OCI-LY7 (cell line): Measurements from ENCODE around the gene ARHGAP4. TPM values are rescaled to one million over a fixed set of nuclear protein-coding genes. Genes with fewer than 3 reads are reported as not detected.

Experiments used
- BruUV-seq: library from RNA; stranded (reverse); fragments of 400-500 nt; replicated peaks from 2 replicates; lab custom pipeline; 2021; lab: Mats Ljungman, UMichigan
- CTCF ChIA-PET: fragments of 300-600 bp; sonication (Branson Sonifier 250); formaldehyde crosslinking; loops from one replicate; lab custom pipeline; 2022; ENCODE audit warnings: antibody characterized with exemption; ENCODE audit not compliant: unreplicated experiment; lab: Charles Lee
- POLR2A ChIA-PET: fragments of 300-600 bp; sonication (Branson Sonifier 250); formaldehyde crosslinking; loops from one replicate; lab custom pipeline; 2022; ENCODE audit warnings: antibody characterized with exemption; lab: Charles Lee
- DNase-seq: peaks from one replicate; pipeline ENCODE4 v3.0.0-alpha.2; 2015; ENCODE audit warnings: low spot score
- H2AFZ ChIP-seq: fragments of 200-600 bp; sonication (generic), shearing (Covaris generic); 2 replicates; pipeline ENCODE4 v1.6.1; 2014; ENCODE audit warnings: mild to moderate bottlenecking, antibody characterized with exemption, low read length, moderate library complexity
- H3K27ac ChIP-seq: fragments of 200-600 bp; sonication (generic); 2 replicates; pipeline ENCODE4 v1.5.1; 2014; ENCODE audit warnings: mixed run types, low read depth, mild to moderate bottlenecking, moderate library complexity, low read length, inconsistent platforms; ENCODE audit not compliant: poor library complexity, severe bottlenecking
- H3K36me3 ChIP-seq: fragments of 200-600 bp; sonication (generic); 2 replicates; pipeline ENCODE4 v1.6.1; 2014; ENCODE audit warnings: mild to moderate bottlenecking, antibody characterized with exemption, low read length, moderate library complexity, mixed read lengths; ENCODE audit not compliant: insufficient read depth
- H3K4me1 ChIP-seq: fragments of 200-600 bp; sonication (generic); 2 replicates; pipeline ENCODE4 v1.5.1; 2014; ENCODE audit warnings: mild to moderate bottlenecking, low read length; ENCODE audit not compliant: insufficient read depth, poor library complexity, severe bottlenecking
- H3K4me2 ChIP-seq: fragments of 200-600 bp; sonication (generic); 2 replicates; pipeline ENCODE4 v1.6.1; 2014; ENCODE audit warnings: mild to moderate bottlenecking, low read length
- H3K4me3 ChIP-seq: fragments of 200-600 bp; sonication (generic); 2 replicates; pipeline ENCODE4 v1.5.1; 2014; ENCODE audit warnings: mild to moderate bottlenecking, low read depth, low read length; ENCODE audit not compliant: poor library complexity, severe bottlenecking
- H3K79me2 ChIP-seq: fragments of 200-600 bp; sonication (generic); 2 replicates; pipeline ENCODE4 v1.6.1; 2016; ENCODE audit warnings: low read depth, mild to moderate bottlenecking, low read length, moderate library complexity, mixed read lengths; ENCODE audit not compliant: insufficient read depth
- H3K9me2 ChIP-seq: fragments of 200-600 bp; sonication (generic); 2 replicates; pipeline ENCODE4 v1.6.1; 2016; ENCODE audit warnings: mild to moderate bottlenecking, low read length, mixed read lengths; ENCODE audit not compliant: insufficient read depth
- H3K9me3 ChIP-seq: fragments of 200-600 bp; sonication (generic); 2 replicates; pipeline ENCODE4 v1.6.1; 2014; ENCODE audit warnings: mild to moderate bottlenecking, mixed run types, low read length, mixed read lengths
- H4K20me1 ChIP-seq: fragments of 200-600 bp; sonication (generic); 2 replicates; pipeline ENCODE4 v1.6.1; 2014; ENCODE audit warnings: mild to moderate bottlenecking, antibody characterized with exemption, low read length, moderate library complexity, mixed read lengths; ENCODE audit not compliant: insufficient read depth
- EZH2phosphoT487 ChIP-seq: fragments of 200-600 bp; sonication (generic); IDR thresholded peaks from 2 replicates; pipeline ENCODE4 v1.6.1; 2018; ENCODE audit warnings: low read depth, borderline replicate concordance, mild to moderate bottlenecking, mixed run types, antibody characterized with exemption, low read length, moderate library complexity, mixed read lengths
- intact Hi-C: fragments of 100-400 bp; cut with micrococcal nuclease; formaldehyde crosslinking; loops from one replicate; pipeline ENCODE4 v1.10.0; 2022; ENCODE audit not compliant: unreplicated experiment
- total RNA-seq, 2 experiments: library from RNA; depleted of rRNA in 1 of 2; stranded (reverse); fragments of >200 nt in 1 of 2; shearing (Covaris generic) in 1 of 2; gene quantifications; 2 replicates each; pipeline ENCODE4 v1.2.3, GENCODE V29; 2014 to 2022
- TF ChIP-seq, protein P1 (sequence below): fragments of 200-600 bp; sonication (generic); conservative IDR thresholded peaks from 2 replicates; pipeline ENCODE4 v1.5.1; 2014; ENCODE audit warnings: mild to moderate bottlenecking, antibody characterized with exemption, low read length, moderate library complexity, mixed read lengths

Gene ARHGAP4
- total RNA-seq, 2 experiments from 2014 or later = 126 to 128 TPM

DNA sequence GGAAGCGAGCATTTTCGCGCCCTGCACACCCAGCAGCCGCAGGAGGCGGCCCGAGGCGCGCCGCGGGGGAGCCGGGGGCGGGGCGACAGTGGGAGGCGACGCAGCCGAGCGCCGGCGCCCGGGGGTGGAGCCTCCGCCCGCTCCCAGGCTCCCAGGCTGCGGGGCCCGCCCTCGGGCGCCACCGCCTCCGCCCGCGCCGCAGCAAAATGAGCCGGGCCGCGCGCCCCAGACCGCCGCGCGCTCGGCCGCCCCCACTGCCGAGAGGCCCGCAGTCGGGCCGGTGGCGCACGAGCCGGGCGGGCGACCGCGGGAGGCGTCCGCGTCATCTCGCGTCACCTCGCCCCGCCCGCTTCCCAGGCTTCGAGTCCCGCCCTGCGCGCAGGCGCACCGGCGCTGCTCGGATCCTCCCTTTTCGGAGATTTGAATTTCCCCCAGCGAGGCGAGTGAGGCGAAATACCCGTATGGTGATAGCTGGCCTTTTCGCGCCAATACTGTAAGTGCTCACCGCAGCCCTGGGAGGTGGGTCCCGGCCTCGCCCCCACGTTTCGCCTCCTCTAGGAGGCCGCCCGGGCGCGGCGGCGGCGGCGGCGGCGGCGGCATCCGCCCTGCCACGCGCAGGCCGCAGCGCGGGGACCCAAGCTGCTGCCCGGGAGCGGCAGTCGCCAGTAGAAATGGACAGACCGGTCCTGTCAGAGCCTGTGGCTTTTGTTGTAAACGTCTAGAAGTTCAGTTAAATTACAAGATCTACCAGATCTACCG, 46.5 kb upstream of the ARHGAP4 start, which contains the start of gene TMEM187:
TMEM187 (plus strand) TSS at position 387 of the 759 bp plus-strand sequence. CDS start 9,309 bp downstream, outside the sequence.
- Histone ChIP-seq H3K4me3 (peak within 1 kb of the TSS; percentile 78), H4K20me1 (peaks cover 6% of the 10 kb centered on the region; the same call in 1 of the 2 replicates), H3K9me2 (no peaks in the 10 kb centered on the region), H3K27ac (peak within 1 kb of the TSS; percentile 89), H3K79me2 (peaks cover 39% of the 10 kb centered on the region), H3K9me3 (no peaks in the 10 kb centered on the region), H3K4me2 (peak within 1 kb of the TSS; percentile 100), H3K36me3 (peaks cover 23% of the 10 kb centered on the region), H2AFZ (no peak within 1 kb of the TSS; the same call in 1 of the 2 replicates), H3K4me1 (peaks cover 29% of the 10 kb centered on the region)
- intact Hi-C loops = loop anchor here (1.0 to 5.0 kb wide), 2 partner anchors 406 to 790 kb away; partner anchors contain the start of gene DKC1
- POLR2A ChIA-PET = no interaction called here
- TF ChIP-seq, protein P1, sequence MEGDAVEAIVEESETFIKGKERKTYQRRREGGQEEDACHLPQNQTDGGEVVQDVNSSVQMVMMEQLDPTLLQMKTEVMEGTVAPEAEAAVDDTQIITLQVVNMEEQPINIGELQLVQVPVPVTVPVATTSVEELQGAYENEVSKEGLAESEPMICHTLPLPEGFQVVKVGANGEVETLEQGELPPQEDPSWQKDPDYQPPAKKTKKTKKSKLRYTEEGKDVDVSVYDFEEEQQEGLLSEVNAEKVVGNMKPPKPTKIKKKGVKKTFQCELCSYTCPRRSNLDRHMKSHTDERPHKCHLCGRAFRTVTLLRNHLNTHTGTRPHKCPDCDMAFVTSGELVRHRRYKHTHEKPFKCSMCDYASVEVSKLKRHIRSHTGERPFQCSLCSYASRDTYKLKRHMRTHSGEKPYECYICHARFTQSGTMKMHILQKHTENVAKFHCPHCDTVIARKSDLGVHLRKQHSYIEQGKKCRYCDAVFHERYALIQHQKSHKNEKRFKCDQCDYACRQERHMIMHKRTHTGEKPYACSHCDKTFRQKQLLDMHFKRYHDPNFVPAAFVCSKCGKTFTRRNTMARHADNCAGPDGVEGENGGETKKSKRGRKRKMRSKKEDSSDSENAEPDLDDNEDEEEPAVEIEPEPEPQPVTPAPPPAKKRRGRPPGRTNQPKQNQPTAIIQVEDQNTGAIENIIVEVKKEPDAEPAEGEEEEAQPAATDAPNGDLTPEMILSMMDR = no peak
- peak; percentile 94 for DNase-seq
- CTCF ChIA-PET = interaction anchor here (0.6 kb wide), 1 partner anchor 515 kb away, joined by 5 read pairs; no protein-coding TSS in a partner anchor
- no TSS peak for BruUV-seq

DNA sequence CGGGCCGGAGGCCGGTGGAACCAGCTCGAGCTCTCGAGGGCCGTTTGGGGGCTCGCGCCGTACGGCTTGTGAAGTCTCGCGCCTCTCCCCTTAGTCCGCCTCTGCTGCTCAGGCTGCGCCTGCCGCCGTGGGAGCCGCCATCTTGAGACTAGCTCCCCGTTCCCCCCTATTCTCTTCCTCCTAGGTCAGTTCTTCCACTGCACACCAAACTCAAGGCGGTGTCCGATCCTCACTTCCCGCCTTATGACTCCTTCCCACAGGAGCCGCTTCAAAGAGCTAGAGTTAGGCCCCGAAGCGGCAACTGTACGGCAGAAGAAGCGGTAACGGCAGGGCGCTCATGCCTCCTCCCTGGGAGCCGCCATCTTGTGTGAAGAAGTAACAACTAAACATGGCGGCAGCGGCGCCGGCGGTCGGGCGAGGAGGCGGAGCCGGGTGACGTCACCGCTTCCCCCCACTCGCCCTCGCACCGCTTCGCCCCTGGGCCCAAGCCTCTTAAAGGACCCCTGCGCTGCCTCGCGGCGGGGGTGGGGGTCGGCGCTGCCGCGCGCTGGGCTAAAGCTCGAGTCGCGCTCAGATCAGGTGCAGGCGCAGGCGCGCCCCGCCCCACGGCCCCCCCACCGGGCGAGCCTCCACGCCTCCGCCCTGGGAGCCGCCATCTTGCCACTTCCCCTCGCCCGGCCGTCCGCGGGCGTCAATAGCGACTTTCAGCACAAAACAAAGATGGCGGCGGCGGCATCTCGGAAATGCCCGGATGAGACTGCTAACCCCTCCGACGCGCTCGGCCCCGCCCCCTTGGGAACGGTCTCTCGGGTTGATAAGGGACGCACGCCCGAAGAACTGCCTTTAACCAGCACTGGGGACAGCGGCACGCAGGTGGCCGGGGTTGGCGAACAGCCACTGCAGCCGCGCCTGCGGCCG, 45.6 kb upstream of the ARHGAP4 start, which contains the start of gene HCFC1:
HCFC1 (minus strand) TSS at position 369 of the 918 bp plus-strand sequence. CDS start 978 bp downstream, outside the sequence.
- Histone ChIP-seq H3K9me2 (no peaks in the 10 kb centered on the region), H3K9me3 (no peaks in the 10 kb centered on the region), H3K79me2 (peaks cover 47% of the 10 kb centered on the region), H3K4me3 (peak within 1 kb of the TSS; percentile 78), H4K20me1 (peaks cover 8% of the 10 kb centered on the region; the same call in 1 of the 2 replicates), H3K4me2 (peak within 1 kb of the TSS; percentile 100), H3K36me3 (peaks cover 31% of the 10 kb centered on the region), H3K27ac (peak within 1 kb of the TSS; percentile 89), H3K4me1 (peaks cover 37% of the 10 kb centered on the region), H2AFZ (no peak within 1 kb of the TSS)
- ChIA-PET CTCF (no interaction called here), POLR2A (interaction anchor here (1.1 to 5.4 kb wide), 3 partner anchors 38 to 47 kb away, joined by 3 to 33 read pairs (median 6); partner anchors contain the start of gene ARHGAP4)
- DNase-seq = peak; percentile 92
- TSS peak; percentile 52 for BruUV-seq
- TF ChIP-seq, protein P1 = no peak
- TF ChIP-seq EZH2phosphoT487 = no peak
- intact Hi-C loops = loop anchor here (1.0 to 5.0 kb wide), 4 partner anchors 43 to 791 kb away; partner anchors contain the start of genes DKC1 and IRAK1
